Stimulated activated CD4-positive, alpha-beta T cell treated with anti-CD3 and anti-CD28 coated beads, Interleukin-4, amount 100 ng/mL, for 4 hours (primary cell): ENCODE measurements around the gene LAD1.

Experiments used
- DNase-seq, 2 experiments: peaks; one replicate each; pipeline ENCODE4 v3.0.0-alpha.2; 2020

Gene LAD1

GRCh38 chr1:201345081-201345355 lies 54.1 kb downstream of the LAD1 start:
- no peak for DNase-seq

- no peak for DNase-seq
Observed at GRCh38 chr1:201344206-201345080, 54.7 kb downstream of the LAD1 start.

GRCh38 chr1:201341377-201341776 lies 57.7 kb downstream of the LAD1 start:
- no peak for DNase-seq

GRCh38 chr1:201336711-201337450 lies 62.2 kb downstream of the LAD1 start:
- no peak for DNase-seq

GRCh38 chr1:201335901-201336300 lies 63.2 kb downstream of the LAD1 start:
- DNase-seq = no peak

- no peak for DNase-seq
Observed at GRCh38 chr1:201335174-201335870, 63.8 kb downstream of the LAD1 start.

- no peak for DNase-seq
Observed at GRCh38 chr1:201334325-201335173, 64.6 kb downstream of the LAD1 start.

GRCh38 chr1:201332616-201333335 lies 66.3 kb downstream of the LAD1 start:
- no peak for DNase-seq

GRCh38 chr1:201332021-201332420 lies 67.1 kb downstream of the LAD1 start:
- DNase-seq = no peak

- DNase-seq = no peak
Observed at GRCh38 chr1:201331166-201331565, 68.0 kb downstream of the LAD1 start.
